RWPE1 (cell line): ENCODE results near the gene DUOX1.
"Not testable (repeated sequence)": the region's sequence is repeated elsewhere in the genome, so short reads cannot be mapped to it uniquely, and the experiment has no call there.

Experiments
- CTCF ChIA-PET: fragments of 350-600 bp; sonication (Branson Sonifier 250); formaldehyde crosslinking; extraction: SDS; loops from one replicate; lab custom pipeline; 2021; lab: Yijun Ruan, JAX
- POLR2A ChIA-PET: fragments of 400-600 bp; formaldehyde crosslinking; extraction: SDS; loops from one replicate; lab custom pipeline; 2020; ENCODE audit warnings: antibody characterized with exemption; ENCODE audit not compliant: low non-redundant PET; lab: Yijun Ruan, JAX
- DNase-seq: peaks from one replicate; pipeline ENCODE4 v3.0.0; 2012; ENCODE audit warnings: low spot score
- H3K27ac ChIP-seq: fragments of 450-650 bp; 2 replicates; pipeline ENCODE4 v1.5.1; 2017
- CTCF ChIP-seq: fragments of 450-650 bp; conservative IDR thresholded peaks from 2 replicates; pipeline ENCODE4 v1.5.1; 2017; ENCODE audit warnings: low read depth, mild to moderate bottlenecking

DUOX1 gene

GRCh38 chr15:45133561-45133920, 3.7 kb downstream of the DUOX1 start:
- ChIA-PET POLR2A (no interaction called here), CTCF (interaction anchor here (1.1 kb wide), 1 partner anchor 9 kb away, joined by 3 read pairs; no protein-coding TSS in a partner anchor)
- no peak for TF ChIP-seq CTCF
- DNase-seq = no peak
- H3K27ac ChIP-seq = peak overlapping the region; percentile 13

DNA sequence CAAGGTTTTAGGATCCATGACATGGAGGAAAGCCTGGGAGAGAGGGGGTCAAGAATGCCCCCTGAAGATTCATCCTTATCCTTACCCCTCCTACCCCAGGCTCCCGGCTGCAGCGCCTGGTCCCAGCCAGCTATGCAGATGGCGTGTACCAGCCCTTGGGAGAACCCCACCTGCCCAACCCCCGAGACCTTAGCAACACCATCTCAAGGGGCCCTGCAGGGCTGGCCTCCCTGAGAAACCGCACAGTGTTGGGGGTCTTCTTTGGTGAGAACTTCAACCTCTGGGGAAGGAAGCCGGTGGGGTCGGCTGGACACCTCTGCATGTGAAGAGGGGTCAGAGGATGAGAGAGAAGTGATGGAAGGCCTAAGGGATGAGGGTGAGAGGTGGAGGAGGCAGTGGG, 4.3 kb downstream of the DUOX1 start:
- no peak for TF ChIP-seq CTCF
- ChIA-PET CTCF (interaction anchor here (1.1 kb wide), 1 partner anchor 9 kb away, joined by 3 read pairs; no protein-coding TSS in a partner anchor), POLR2A (no interaction called here)
- H3K27ac ChIP-seq = peak overlapping the region; percentile 13; the same call in 1 of the 2 replicates
- DNase-seq = no peak

DNA sequence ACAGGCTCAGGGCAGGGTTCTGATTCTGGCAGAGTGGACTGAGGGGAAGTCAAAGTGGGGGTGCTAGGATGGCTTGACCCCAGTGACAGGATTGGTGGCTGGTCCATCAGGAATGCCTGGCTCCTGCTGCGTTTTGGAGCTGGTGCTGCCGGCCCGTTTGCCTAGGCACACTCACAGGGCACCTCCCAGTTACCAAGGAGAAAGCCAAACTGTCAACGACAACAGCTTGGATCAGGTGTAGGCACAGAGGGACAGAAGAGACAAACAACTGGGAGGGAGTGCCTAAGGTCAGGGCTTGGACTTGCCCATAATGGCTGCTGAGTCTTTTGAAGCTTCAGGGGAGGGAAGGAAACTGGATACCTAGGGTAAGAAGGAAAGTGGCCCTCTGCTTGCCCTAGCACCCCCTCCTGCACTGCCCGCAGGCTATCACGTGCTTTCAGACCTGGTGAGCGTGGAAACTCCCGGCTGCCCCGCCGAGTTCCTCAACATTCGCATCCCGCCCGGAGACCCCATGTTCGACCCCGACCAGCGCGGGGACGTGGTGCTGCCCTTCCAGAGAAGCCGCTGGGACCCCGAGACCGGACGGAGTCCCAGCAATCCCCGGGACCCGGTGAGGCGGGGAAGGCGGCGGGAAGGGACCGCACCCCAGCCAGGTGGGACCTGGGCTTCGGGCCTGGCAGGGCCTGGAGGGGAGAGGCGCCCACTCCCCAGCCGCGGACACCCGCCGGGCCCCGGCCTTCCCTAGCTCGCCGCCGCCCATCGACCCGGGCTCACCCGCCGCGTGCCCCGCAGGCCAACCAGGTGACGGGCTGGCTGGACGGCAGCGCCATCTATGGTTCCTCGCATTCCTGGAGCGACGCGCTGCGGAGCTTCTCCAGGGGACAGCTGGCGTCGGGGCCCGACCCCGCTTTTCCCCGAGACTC, 5.1 kb downstream of the DUOX1 start:
- ChIA-PET CTCF (interaction anchor here (0.7 kb wide), 1 partner anchor 19 kb away, joined by 4 read pairs; no protein-coding TSS in a partner anchor), POLR2A (no interaction called here)
- DNase-seq = no peak
- TF ChIP-seq CTCF = no peak
- H3K27ac ChIP-seq = no peak overlapping the region

DNA sequence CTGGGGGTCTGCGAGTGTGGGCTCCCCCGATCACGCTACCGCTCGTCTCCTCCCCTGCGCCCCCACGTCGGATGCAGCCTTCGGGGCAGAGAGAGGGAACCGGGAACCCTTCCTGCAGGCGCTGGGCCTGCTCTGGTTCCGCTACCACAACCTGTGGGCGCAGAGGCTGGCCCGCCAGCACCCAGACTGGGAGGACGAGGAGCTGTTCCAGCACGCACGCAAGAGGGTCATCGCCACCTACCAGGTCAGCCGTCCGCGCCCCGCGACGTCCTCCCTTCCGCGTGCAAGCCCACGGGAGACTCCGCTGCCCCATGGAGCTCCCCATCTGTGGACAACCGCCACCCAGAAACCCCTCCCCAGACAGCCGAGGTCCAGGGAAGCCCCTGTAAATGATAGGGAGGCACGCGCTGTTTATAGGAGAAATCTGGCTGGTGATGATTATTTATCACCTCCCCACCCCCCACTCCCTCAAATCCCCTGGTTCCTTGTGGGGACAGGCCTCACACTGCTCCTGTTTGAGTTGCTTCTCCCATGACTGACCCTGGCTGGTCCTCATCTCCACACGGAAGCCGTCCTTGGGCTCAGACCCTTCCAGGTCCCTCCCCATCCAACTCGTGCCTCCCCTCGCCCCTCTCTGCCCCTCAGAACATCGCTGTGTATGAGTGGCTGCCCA, 6.0 kb downstream of the DUOX1 start:
- POLR2A ChIA-PET, H3K27ac ChIP-seq, DNase-seq: not testable (repeated sequence)
- CTCF ChIA-PET = interaction anchor here (0.7 kb wide), 1 partner anchor 293 kb away, joined by 3 read pairs; no protein-coding TSS in a partner anchor

GRCh38 chr15:45136378-45136764, 6.6 kb downstream of the DUOX1 start:
- no peak overlapping the region for H3K27ac ChIP-seq
- ChIA-PET CTCF (interaction anchor here (0.6 to 0.7 kb wide), 2 partner anchors 40 to 292 kb away, joined by 3 read pairs; no protein-coding TSS in a partner anchor), POLR2A (no interaction called here)
- no peak for DNase-seq
- TF ChIP-seq CTCF = no peak

- CTCF ChIA-PET = interaction anchor here (0.6 to 1.4 kb wide), 4 partner anchors 11 to 81 kb away, joined by 3 to 4 read pairs (median 3); no protein-coding TSS in a partner anchor
Observed at GRCh38 chr15:45137703-45138102, 7.9 kb downstream of the DUOX1 start.

More at GRCh38 chr15:45137703-45138102, 7.9 kb downstream of the DUOX1 start:
- H3K27ac ChIP-seq = no peak overlapping the region
- no peak for TF ChIP-seq CTCF
- no peak for DNase-seq
- POLR2A ChIA-PET = no interaction called here
